Mucosa of stomach (tissue), 1 donor: ENCODE data around the gene OR9A4.

Source experiments
- H3K27me3 ChIP-seq: one replicate; pipeline ENCODE4 v1.7.0; 2013; ENCODE audit warnings: mild to moderate bottlenecking, low read length; ENCODE audit not compliant: control insufficient read depth, insufficient read depth
- H3K36me3 ChIP-seq: one replicate; pipeline ENCODE4 v1.7.0; 2013; ENCODE audit warnings: low read length; ENCODE audit not compliant: control insufficient read depth, insufficient read depth
- H3K4me1 ChIP-seq: one replicate; pipeline ENCODE4 v1.7.0; 2013; ENCODE audit warnings: mild to moderate bottlenecking, low read length; ENCODE audit not compliant: control insufficient read depth, insufficient read depth
- H3K4me3 ChIP-seq: one replicate; pipeline ENCODE4 v1.7.0; 2013; ENCODE audit warnings: low read length
- H3K9ac ChIP-seq: one replicate; pipeline ENCODE4 v1.7.0; 2013; ENCODE audit warnings: mild to moderate bottlenecking, low read length, moderate library complexity
- H3K9me3 ChIP-seq: one replicate; pipeline ENCODE4 v1.7.0; 2013; ENCODE audit warnings: mild to moderate bottlenecking, low read length, moderate library complexity; ENCODE audit not compliant: control insufficient read depth
- donor health status: Pancreatic carcinoma.

Gene OR9A4

DNA sequence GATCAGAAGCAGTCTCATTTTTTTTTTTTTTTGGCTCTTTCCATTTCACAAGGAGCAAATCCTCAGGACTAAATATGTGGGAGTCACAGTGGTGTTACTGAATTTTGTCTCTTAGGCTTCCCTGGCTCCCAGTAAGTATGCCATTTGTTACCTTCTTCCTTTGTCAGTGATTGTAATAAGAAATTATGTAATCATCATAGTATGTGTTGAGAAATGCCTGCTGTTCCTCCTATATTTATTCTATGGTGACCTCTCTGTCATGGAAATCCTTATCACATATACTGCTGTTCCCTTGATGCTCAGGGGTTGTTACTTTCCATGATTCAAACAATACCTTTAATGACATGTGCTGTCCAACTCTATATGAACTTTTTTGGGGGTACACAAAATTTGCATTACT lies 4.8 kb upstream of the OR9A4 start:
- Histone ChIP-seq H3K9me3 (no peaks in the 10 kb centered on the region), H3K27me3 (no peaks in the 10 kb centered on the region), H3K4me3 (no peak overlapping the region), H3K9ac (no peak overlapping the region), H3K36me3 (no peaks in the 10 kb centered on the region), H3K4me1 (no peaks in the 10 kb centered on the region)

- no peak overlapping the region for H3K9ac ChIP-seq
- no peaks in the 10 kb centered on the region for H3K27me3 ChIP-seq
- no peaks in the 10 kb centered on the region for H3K9me3 ChIP-seq
- H3K36me3 ChIP-seq, result no peaks in the 10 kb centered on the region
- no peak overlapping the region for H3K4me3 ChIP-seq
- H3K4me1 ChIP-seq, result no peaks in the 10 kb centered on the region
These were observed 634 bp upstream of the OR9A4 start for GRCh38 chr7:141915565-141915964.

DNA sequence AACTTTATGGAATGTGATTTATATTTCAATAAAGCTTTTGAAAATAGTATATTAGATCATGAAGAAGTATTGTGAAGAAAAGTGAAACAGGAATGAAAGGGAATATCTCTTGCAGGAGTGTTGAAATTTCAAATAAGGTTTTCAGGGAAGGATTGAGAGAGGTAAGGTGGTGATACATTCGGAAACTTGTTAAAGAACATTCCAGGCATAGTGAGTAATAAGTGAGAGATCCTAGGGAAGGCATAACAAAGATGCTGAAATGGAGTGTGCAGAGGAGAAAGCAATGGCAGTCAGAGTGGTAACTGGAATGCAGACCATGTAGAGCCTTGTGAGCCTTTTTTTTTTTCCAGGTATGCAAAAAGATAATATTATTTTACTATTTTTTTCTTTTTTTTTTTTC lies 4.1 kb downstream of the OR9A4 start:
- Histone ChIP-seq H3K36me3 (no peaks in the 10 kb centered on the region), H3K4me3 (no peak overlapping the region), H3K27me3 (no peaks in the 10 kb centered on the region), H3K9ac (no peak overlapping the region), H3K4me1 (no peaks in the 10 kb centered on the region), H3K9me3 (no peaks in the 10 kb centered on the region)

DNA sequence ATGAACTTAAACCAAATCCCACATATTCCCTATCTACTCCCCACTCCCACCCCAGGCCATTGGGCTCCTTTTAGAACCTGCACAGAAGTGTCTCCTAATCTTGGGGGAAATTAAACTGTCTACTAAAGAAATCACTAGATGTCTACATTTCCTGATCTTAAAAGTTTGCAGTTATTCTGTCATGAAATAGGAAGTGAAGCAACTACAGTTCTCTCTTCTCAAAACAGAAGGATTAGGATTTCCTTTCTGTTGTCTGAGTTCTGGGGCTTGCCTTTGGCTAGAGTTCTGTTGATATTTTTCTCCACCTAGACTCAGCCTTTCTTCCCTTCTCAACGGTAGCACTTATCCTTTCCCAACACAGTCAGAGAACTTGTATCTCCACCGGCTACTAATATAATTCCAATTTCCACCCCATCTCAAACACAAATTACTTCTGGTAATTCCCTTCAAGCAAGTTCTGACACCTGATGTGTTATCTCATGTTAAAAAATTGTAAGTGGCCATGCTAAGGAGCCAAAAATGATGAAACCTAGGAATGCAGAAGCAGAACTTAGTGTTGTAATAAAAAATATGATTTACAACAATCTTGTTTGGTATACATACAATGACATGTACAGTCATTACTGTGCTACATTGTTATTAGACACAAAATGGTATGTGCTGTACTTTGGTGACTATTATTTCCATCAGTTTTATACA lies 12.1 kb downstream of the OR9A4 start:
- Histone ChIP-seq H3K36me3 (no peaks in the 10 kb centered on the region), H3K9ac (no peak overlapping the region), H3K4me1 (no peaks in the 10 kb centered on the region), H3K4me3 (no peak overlapping the region), H3K27me3 (no peaks in the 10 kb centered on the region), H3K9me3 (no peaks in the 10 kb centered on the region)

DNA sequence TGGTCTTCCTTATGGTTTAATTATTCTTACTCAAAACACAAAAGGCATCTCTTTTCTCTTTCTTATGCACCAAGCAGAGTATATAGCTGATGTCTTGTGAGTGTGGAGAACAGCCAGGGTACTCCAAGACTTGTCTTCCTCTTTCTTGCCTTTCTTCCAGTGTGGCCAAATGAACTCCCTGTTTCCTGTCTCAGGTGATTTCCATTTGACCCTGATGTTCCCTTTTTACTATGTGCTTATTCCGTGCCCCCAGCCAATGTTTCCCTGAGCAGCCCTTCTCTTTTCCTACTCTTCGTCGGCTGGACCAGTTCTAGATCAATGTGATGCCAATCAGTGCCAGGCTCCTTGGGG lies 12.6 kb downstream of the OR9A4 start:
- no peaks in the 10 kb centered on the region for H3K4me1 ChIP-seq
- H3K4me3 ChIP-seq, result no peak overlapping the region
- H3K9me3 ChIP-seq, result no peaks in the 10 kb centered on the region
- H3K27me3 ChIP-seq, result no peaks in the 10 kb centered on the region
- no peaks in the 10 kb centered on the region for H3K36me3 ChIP-seq
- no peak overlapping the region for H3K9ac ChIP-seq

GRCh38 chr7:141930211-141930610 lies 14.0 kb downstream of the OR9A4 start:
- Histone ChIP-seq H3K4me3 (no peak overlapping the region), H3K36me3 (no peaks in the 10 kb centered on the region), H3K9ac (no peak overlapping the region), H3K27me3 (no peaks in the 10 kb centered on the region), H3K4me1 (no peaks in the 10 kb centered on the region), H3K9me3 (no peaks in the 10 kb centered on the region)

DNA sequence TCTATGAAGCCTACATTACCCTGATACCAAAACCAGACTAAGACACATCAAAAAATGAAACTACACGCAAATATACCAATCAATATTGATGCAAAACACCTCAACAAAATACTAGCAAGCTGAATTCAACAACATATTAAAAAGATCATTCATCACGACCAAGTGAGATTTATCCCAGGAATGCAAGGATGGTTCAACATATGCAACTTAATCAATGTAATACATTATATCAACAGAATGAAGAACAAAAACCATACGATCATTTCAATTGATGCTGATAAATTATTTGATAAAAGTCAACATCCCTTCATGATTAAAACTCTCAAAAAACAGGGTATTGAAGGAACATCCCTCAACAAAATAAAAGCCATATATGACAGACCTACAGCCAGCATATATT lies 24.9 kb downstream of the OR9A4 start:
- no peak overlapping the region for H3K4me3 ChIP-seq
- H3K36me3 ChIP-seq, result no peaks in the 10 kb centered on the region
- H3K27me3 ChIP-seq, result no peaks in the 10 kb centered on the region
- no peaks in the 10 kb centered on the region for H3K4me1 ChIP-seq
- no peak overlapping the region for H3K9ac ChIP-seq
- H3K9me3 ChIP-seq, result no peaks in the 10 kb centered on the region

DNA sequence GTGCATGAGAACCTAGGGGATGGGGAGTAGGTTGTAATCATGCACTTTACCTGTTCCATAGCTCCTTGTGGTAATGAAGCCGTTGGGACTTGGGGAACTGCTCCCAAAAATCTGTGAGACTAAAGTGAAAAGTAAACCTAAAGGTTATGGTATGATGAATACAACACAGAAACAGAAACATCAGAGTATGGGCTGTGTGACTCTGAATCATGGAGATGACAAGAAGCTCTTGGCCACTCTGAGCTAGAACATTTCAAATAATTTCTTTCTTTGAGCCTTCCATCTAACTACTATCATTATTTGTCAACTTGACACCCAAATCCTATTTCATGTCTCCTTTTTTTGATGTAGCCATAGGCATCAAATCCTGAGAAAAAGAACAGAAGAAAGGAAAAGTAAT lies 27.6 kb downstream of the OR9A4 start:
- Histone ChIP-seq H3K27me3 (no peaks in the 10 kb centered on the region), H3K9ac (no peak overlapping the region), H3K4me1 (no peaks in the 10 kb centered on the region), H3K4me3 (no peak overlapping the region), H3K9me3 (no peaks in the 10 kb centered on the region), H3K36me3 (no peaks in the 10 kb centered on the region)

GRCh38 chr7:141944811-141945210 lies 28.6 kb downstream of the OR9A4 start:
- Histone ChIP-seq H3K9ac (no peak overlapping the region), H3K9me3 (no peaks in the 10 kb centered on the region), H3K27me3 (no peaks in the 10 kb centered on the region), H3K4me3 (no peak overlapping the region), H3K36me3 (no peaks in the 10 kb centered on the region), H3K4me1 (no peaks in the 10 kb centered on the region)

DNA sequence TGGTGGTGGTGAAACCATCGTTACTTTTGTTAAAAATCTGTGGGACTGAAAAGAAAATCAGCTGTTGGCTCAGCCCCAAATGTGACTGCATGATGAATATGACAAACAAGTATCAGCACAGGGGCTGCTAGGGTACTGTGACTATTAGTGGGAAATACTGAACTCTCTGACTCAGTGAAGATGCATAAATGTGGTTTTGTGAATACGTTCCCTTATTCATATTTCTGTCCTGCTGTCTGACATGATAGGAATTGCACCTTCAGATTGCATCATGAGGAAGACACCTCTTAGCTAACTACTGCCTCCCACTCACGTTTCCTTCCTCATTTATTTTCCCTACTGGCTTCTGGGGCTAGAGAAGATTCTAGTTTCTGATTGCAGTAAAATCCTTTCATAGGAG lies 29.2 kb downstream of the OR9A4 start:
- H3K4me1 ChIP-seq, result no peaks in the 10 kb centered on the region

DNA sequence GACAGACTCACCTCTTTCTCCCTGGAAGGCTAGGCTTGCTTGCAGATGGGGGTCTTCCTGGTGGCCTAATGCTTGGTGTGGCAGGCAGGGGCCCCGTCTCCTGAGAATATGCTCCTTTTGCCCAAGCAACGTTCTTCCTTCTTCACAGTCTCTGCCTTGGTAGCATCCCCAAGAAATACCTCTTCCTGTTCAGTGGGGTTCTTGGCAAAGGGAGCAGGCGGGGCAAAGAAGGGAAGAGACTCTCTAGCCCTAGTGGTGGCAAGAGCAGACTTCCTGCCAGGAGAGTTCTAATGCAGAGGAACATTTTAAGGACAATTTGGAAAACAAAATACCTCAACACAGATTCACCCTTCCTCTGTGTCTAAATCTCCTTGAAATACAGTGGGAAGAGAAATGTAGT lies 30.6 kb downstream of the OR9A4 start, which contains the start of gene CLEC5A:
Gene CLEC5A, minus strand, starts transcription at position 179 of the 400 bp plus-strand sequence. CDS start 682 bp downstream, outside the sequence.
- Histone ChIP-seq H3K9ac (no peak within 1 kb of the TSS), H3K9me3 (no peaks in the 10 kb centered on the region), H3K4me1 (no peaks in the 10 kb centered on the region), H3K27me3 (no peaks in the 10 kb centered on the region), H3K36me3 (no peaks in the 10 kb centered on the region), H3K4me3 (no peak within 1 kb of the TSS)

More for the DNA sequence above, 29.2 kb downstream of the OR9A4 start:
- no peaks in the 10 kb centered on the region for H3K27me3 ChIP-seq
- no peak overlapping the region for H3K9ac ChIP-seq
- H3K9me3 ChIP-seq, result no peaks in the 10 kb centered on the region
- H3K4me3 ChIP-seq, result no peak overlapping the region
- no peaks in the 10 kb centered on the region for H3K36me3 ChIP-seq

DNA sequence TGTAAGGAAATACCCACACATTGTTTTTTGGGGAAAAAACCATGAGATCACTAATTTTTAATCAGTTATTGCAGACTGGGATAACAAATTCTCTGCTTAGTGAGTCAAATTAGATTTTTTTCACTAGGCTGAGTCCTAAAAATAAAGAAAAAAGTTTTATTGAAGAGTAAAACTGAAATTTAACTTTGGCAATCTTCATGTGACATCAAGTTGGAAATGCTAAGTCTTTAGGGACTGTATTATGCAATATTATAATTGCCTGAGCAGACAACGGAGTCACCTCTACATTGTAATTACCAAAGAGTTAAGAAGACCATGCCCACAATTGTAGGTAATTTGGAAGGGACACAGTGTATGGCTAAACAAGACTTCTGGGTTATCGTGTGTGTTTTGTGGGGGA lies 32.8 kb downstream of the OR9A4 start:
- no peak overlapping the region for H3K9ac ChIP-seq
- no peaks in the 10 kb centered on the region for H3K36me3 ChIP-seq
- no peak overlapping the region for H3K4me3 ChIP-seq
- H3K27me3 ChIP-seq, result no peaks in the 10 kb centered on the region
- no peaks in the 10 kb centered on the region for H3K4me1 ChIP-seq
- no peaks in the 10 kb centered on the region for H3K9me3 ChIP-seq

DNA sequence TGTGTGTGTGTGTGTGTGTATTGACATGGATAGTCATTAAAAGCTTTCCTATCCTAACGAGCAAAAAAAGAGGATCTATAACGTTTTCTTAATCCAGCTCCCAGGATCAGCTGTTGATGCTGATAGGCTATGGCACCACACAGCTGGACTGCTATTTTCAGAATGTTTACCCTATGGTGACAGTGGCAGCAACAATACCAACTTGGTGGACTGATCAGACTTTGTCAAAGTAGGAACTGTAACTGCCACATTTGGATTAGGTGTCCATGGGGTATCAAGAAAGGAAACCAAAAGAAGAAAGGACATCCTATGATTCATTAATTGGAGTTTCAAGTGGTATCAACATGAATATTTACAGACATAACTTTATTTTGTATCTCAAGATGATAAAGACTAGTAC lies 33.3 kb downstream of the OR9A4 start:
- no peaks in the 10 kb centered on the region for H3K4me1 ChIP-seq
- no peaks in the 10 kb centered on the region for H3K27me3 ChIP-seq
- no peaks in the 10 kb centered on the region for H3K9me3 ChIP-seq
- H3K4me3 ChIP-seq, result no peak overlapping the region
- no peaks in the 10 kb centered on the region for H3K36me3 ChIP-seq
- H3K9ac ChIP-seq, result no peak overlapping the region
